PC-9 (cell line): Measurements from ENCODE around the gene GPRASP3. TPM values are rescaled to one million over a fixed set of nuclear protein-coding genes. Genes with fewer than 3 reads are reported as not detected.

Experiments
- BruUV-seq: library from RNA; stranded (reverse); fragments of 400-500 nt; replicated peaks from 2 replicates; lab custom pipeline; 2021; lab: Mats Ljungman, UMichigan
- CTCF ChIA-PET: fragments of 300-600 bp; sonication (Branson Sonifier 250); formaldehyde crosslinking; loops from one replicate; lab custom pipeline; 2022; ENCODE audit warnings: antibody characterized with exemption; lab: Charles Lee
- POLR2A ChIA-PET: fragments of 300-600 bp; sonication (Branson Sonifier 250); formaldehyde crosslinking; loops from one replicate; lab custom pipeline; 2022; ENCODE audit warnings: antibody characterized with exemption; ENCODE audit not compliant: unreplicated experiment; lab: Charles Lee
- DNase-seq, 2 experiments: peaks; one replicate each; pipeline versions ENCODE4 v3.0.0 to v3.0.0-alpha.2; 2015 to 2022; ENCODE audit warnings: mixed read lengths in 1 of 2
- H2AFZ ChIP-seq: fragments of 200-600 bp; sonication (generic); 2 replicates; pipeline ENCODE4 v1.8.1; 2017; ENCODE audit warnings: antibody characterized with exemption
- H3F3A ChIP-seq: fragments of 200-600 bp; sonication (generic); 2 replicates; pipeline ENCODE4 v1.8.1; 2017; ENCODE audit warnings: antibody characterized with exemption, mild to moderate bottlenecking, low read depth; ENCODE audit not compliant: insufficient read depth
- H3K27ac ChIP-seq: fragments of 200-600 bp; sonication (generic); 2 replicates; pipeline ENCODE4 v1.6.1; 2016; ENCODE audit warnings: mixed run types
- H3K27me3 ChIP-seq: fragments of 200-600 bp; sonication (generic); 2 replicates; pipeline ENCODE4 v1.6.1; 2016; ENCODE audit warnings: low read depth, mixed run types; ENCODE audit not compliant: insufficient read depth
- H3K36me3 ChIP-seq: fragments of 200-600 bp; sonication (generic); 2 replicates; pipeline ENCODE4 v1.6.1; 2016; ENCODE audit warnings: low read depth, mixed run types
- H3K4me1 ChIP-seq: fragments of 200-600 bp; sonication (generic); replicated peaks from 2 replicates; pipeline ENCODE4 v1.6.1; 2016; ENCODE audit warnings: mixed run types; ENCODE audit not compliant: insufficient read depth
- H3K4me2 ChIP-seq: fragments of 200-600 bp; sonication (generic); 2 replicates; pipeline ENCODE4 v1.6.1; 2017; ENCODE audit warnings: mixed run types
- H3K4me3 ChIP-seq: fragments of 200-600 bp; sonication (generic); 2 replicates; pipeline ENCODE4 v1.6.1; 2016; ENCODE audit warnings: mixed run types
- H3K79me2 ChIP-seq: fragments of 200-600 bp; sonication (generic); 2 replicates; pipeline ENCODE4 v1.6.1; 2017; ENCODE audit warnings: low read depth, mixed run types
- H3K9me2 ChIP-seq: fragments of 200-600 bp; sonication (generic); 2 replicates; pipeline ENCODE4 v1.8.1; 2017; ENCODE audit warnings: mild to moderate bottlenecking; ENCODE audit not compliant: insufficient read depth
- H3K9me3 ChIP-seq: fragments of 200-600 bp; sonication (generic); 2 replicates; pipeline ENCODE4 v1.8.1; 2016; ENCODE audit warnings: low read depth; ENCODE audit not compliant: insufficient read depth
- H4K20me1 ChIP-seq: fragments of 200-600 bp; sonication (generic); 2 replicates; pipeline ENCODE4 v1.8.1; 2017; ENCODE audit not compliant: insufficient read depth
- CTCF ChIP-seq: fragments of 200-600 bp; sonication (generic); conservative IDR thresholded peaks from 2 replicates; pipeline ENCODE4 v1.6.1; 2017; ENCODE audit warnings: mixed run types, antibody characterized with exemption, mild to moderate bottlenecking, moderate library complexity
- EZH2 ChIP-seq: fragments of 200-600 bp; sonication (generic); IDR thresholded peaks from 2 replicates; pipeline ENCODE4 v1.8.0; 2017; ENCODE audit warnings: antibody characterized with exemption, low read depth
- intact Hi-C: fragments of 100-400 bp; cut with micrococcal nuclease; formaldehyde crosslinking; loops from one replicate; pipeline ENCODE4 v1.10.0; 2022; ENCODE audit not compliant: unreplicated experiment
- total RNA-seq: library from RNA; stranded (reverse); gene quantifications from 2 replicates; pipeline ENCODE4 v1.2.3, GENCODE V29; 2021

Gene GPRASP3
- total RNA-seq, 1 experiment from 2014 or later, result 3.5 TPM

DNA sequence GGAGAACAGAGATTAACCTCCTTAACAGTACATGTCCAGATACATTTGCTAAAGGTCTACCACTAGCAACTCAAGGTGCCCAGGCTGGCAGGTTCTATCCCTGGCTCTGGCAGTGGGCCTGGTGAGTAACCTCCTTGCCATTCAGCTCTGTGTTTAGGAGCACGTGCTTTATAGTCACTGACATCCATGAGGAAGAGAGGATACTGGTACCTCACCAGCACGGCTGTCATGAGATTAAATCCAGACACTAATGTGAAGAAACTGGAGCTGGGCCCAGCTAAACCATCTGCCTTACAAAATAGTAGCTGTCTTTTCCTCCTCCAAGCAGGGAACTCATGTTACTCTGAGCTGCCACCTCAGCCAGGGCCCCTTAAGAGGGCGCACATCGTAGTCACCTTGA, 45.3 kb downstream of the GPRASP3 start:
- no TSS peak for BruUV-seq

GRCh38 chrX:102767287-102767686, 46.7 kb downstream of the GPRASP3 start:
- intact Hi-C loops, result no loop called here
- no peaks in the 10 kb centered on the region for H3K27me3 ChIP-seq
- no peak overlapping the region for H3K27ac ChIP-seq
- H3K79me2 ChIP-seq, result peaks cover 22% of the 10 kb centered on the region
- ChIA-PET CTCF (no interaction called here), POLR2A (no interaction called here)
- no peaks in the 10 kb centered on the region for H3K36me3 ChIP-seq
- H3F3A ChIP-seq, result no peaks in the 10 kb centered on the region
- H3K4me2 ChIP-seq, result no peak overlapping the region
- TF ChIP-seq CTCF (no peak), EZH2 (no peak)
- no peak for DNase-seq
- no TSS peak for BruUV-seq
- no peaks in the 10 kb centered on the region for H4K20me1 ChIP-seq
- no peaks in the 10 kb centered on the region for H3K9me2 ChIP-seq
- no peak overlapping the region for H2AFZ ChIP-seq
- H3K4me1 ChIP-seq, result 0 out of 2 replicates have a peak, but pooled peaks cover 10% of the 10 kb centered on the region
- H3K4me3 ChIP-seq, result no peak overlapping the region
- no peaks in the 10 kb centered on the region for H3K9me3 ChIP-seq

More for the DNA sequence above, 45.3 kb downstream of the GPRASP3 start:
- Histone ChIP-seq H3K27me3 (no peaks in the 10 kb centered on the region), H2AFZ (no peak overlapping the region), H3F3A (no peaks in the 10 kb centered on the region), H3K4me1 (0 out of 2 replicates have a peak, but pooled peaks cover 10% of the 10 kb centered on the region), H3K9me2 (no peaks in the 10 kb centered on the region), H3K4me3 (no peak overlapping the region), H3K79me2 (peaks cover 18% of the 10 kb centered on the region), H3K27ac (no peak overlapping the region), H4K20me1 (no peaks in the 10 kb centered on the region), H3K36me3 (no peaks in the 10 kb centered on the region), H3K4me2 (no peak overlapping the region), H3K9me3 (no peaks in the 10 kb centered on the region)
- POLR2A ChIA-PET, result no interaction called here
- TF ChIP-seq CTCF (no peak), EZH2 (no peak)
- DNase-seq, result no peak
- intact Hi-C loops, result no loop called here
- CTCF ChIA-PET, result no interaction called here

DNA sequence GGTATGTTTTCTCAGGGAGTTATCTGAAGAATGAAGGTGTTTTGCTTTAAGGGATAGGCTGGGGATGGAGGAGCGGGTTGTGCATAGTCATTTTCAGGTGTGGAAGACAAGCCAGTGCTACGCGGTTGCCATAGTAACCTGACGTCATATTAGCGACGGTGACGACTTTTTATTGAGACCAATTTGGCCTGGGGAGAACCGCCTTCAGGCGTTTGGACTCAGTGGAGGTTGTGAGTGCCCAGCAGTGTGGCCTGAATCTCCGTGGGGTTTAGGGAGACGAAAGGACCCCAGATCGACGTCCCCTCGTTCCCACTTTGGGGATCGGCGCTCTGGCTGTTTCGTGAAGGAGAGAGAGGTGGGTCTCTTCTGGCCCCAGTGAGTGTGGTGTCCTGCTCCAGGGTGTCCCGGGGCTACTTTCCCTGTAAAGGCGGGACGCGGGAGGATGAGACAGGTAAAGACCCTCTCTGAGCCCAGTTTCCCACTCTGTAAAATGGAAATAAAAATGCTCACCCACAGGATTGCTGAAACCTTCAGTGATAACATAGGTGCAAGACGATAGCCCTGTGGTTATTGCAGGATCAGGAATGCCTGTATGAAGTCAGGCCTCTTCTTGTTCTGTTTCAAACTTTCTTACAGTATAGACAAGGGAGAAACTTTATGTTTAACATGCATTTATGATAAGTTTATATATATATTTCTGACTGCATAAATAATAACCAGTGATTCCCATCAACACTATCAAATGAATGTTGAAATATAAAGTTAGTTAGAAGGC, 48.6 kb downstream of the GPRASP3 start:
- Histone ChIP-seq H3K9me3 (no peaks in the 10 kb centered on the region), H3K4me3 (peak overlapping the region; percentile 66), H3K36me3 (no peaks in the 10 kb centered on the region), H2AFZ (peak overlapping the region; percentile 91), H3K4me2 (peak overlapping the region; percentile 83), H3K27me3 (no peaks in the 10 kb centered on the region), H4K20me1 (no peaks in the 10 kb centered on the region), H3K4me1 (0 out of 2 replicates have a peak, but pooled peaks cover 10% of the 10 kb centered on the region), H3F3A (no peaks in the 10 kb centered on the region), H3K9me2 (no peaks in the 10 kb centered on the region), H3K79me2 (peaks cover 22% of the 10 kb centered on the region), H3K27ac (peak overlapping the region; percentile 78)
- TSS peak; percentile 73 for BruUV-seq
- no peak for TF ChIP-seq EZH2
- no peak for TF ChIP-seq CTCF
- DNase-seq, result peak; percentile 79 to 86
- intact Hi-C loops, result no loop called here
- ChIA-PET CTCF (no interaction called here), POLR2A (no interaction called here)

Other genes with a start within 250 kb of the GPRASP3 start
- gene TCP11X2, start 248.9 kb upstream of the GPRASP3 start, total RNA-seq, result not detected in 2 replicates
- not detected in 2 replicates for gene TMSB15A, start 204.0 kb upstream of the GPRASP3 start, total RNA-seq
- gene ARMCX5, start 121.2 kb upstream of the GPRASP3 start, total RNA-seq, result 5.7 and 7.1 TPM in 2 replicates
- gene GPRASP1, start 69.3 kb upstream of the GPRASP3 start, total RNA-seq, result 1.1 and 1.3 TPM in 2 replicates
- gene GPRASP2, start 8.3 kb upstream of the GPRASP3 start, total RNA-seq, result 5.3 and 6.2 TPM in 2 replicates
- gene RAB40AL, start 216.5 kb downstream of the GPRASP3 start, total RNA-seq, result 2.1 and 2.6 TPM in 2 replicates